GM12878 (cell line): ENCODE measurements around the gene SNED1. TPM values are rescaled to one million over a fixed set of nuclear protein-coding genes. Genes with fewer than 3 reads are reported as not detected.
A peak's percentile ranks its signal among the peaks of the same experiment; 100 is the strongest.

ENCODE experiments used
- ATAC-seq: fragments of 200-7000 bp; cut with Tn5 transposase; 3 replicates; pipeline ENCODE4 v1.9.1; 2020; ENCODE audit warnings: mild to moderate bottlenecking, moderate library complexity
- BruUV-seq: library from RNA; stranded (reverse); fragments of 400-500 nt; replicated peaks from 2 replicates; lab custom pipeline; 2021; lab: Mats Ljungman, UMichigan
- CTCF ChIA-PET: fragments of 300-600 bp; sonication (Branson Sonifier 250); formaldehyde crosslinking; extraction: SDS; loops from one replicate; lab custom pipeline; 2021; ENCODE audit warnings: inconsistent platforms; lab: Yijun Ruan, JAX
- POLR2A ChIA-PET: fragments of 350-600 bp; formaldehyde crosslinking; extraction: SDS; loops from one replicate; lab custom pipeline; 2021; ENCODE audit warnings: inconsistent platforms; lab: Charles Lee
- RAD21 ChIA-PET: fragments of 300-600 bp; sonication (Branson Sonifier 250); formaldehyde crosslinking; loops from one replicate; lab custom pipeline; 2023; ENCODE audit warnings: antibody characterized with exemption; ENCODE audit not compliant: unreplicated experiment; lab: Charles Lee
- SMC1A ChIA-PET: fragments of 300-600 bp; sonication (Branson Sonifier 250); formaldehyde crosslinking; loops from one replicate; lab custom pipeline; 2023; ENCODE audit not compliant: unreplicated experiment, uncharacterized antibody; lab: Charles Lee
- DNase-seq: peaks from one replicate; pipeline ENCODE4 v3.0.0-alpha.2; 2011; ENCODE audit warnings: low read depth, low spot score
- FAIRE-seq: peaks from 3 replicates; lab custom pipeline; 2011; peaks lifted over from hg19 to GRCh38; lab: Jason Lieb, UNC
- H2AFZ ChIP-seq: 2 replicates; pipeline ENCODE4 v1.6.0; 2011; ENCODE audit warnings: low read depth, low read length, control low read depth; ENCODE audit not compliant: control insufficient read depth
- H3K27ac ChIP-seq: 2 replicates; pipeline ENCODE4 v1.5.1; 2011; ENCODE audit warnings: control low read depth; ENCODE audit not compliant: control insufficient read depth, insufficient read depth
- H3K27me3 ChIP-seq, 2 experiments: replicated peaks in 1 of 2; 2 replicates each; pipeline versions ENCODE4 v1.6.0 to v1.6.1; 2011; ENCODE audit warnings: low read length in 1 of 2; ENCODE audit not compliant: control insufficient read depth in 2 of 2, insufficient read depth in 2 of 2
- H3K36me3 ChIP-seq, 2 experiments: 2 replicates each; pipeline ENCODE4 v1.5.1; 2011; ENCODE audit warnings: low read length in 1 of 2; ENCODE audit not compliant: control insufficient read depth in 2 of 2, insufficient read depth in 2 of 2
- H3K4me1 ChIP-seq: 2 replicates; pipeline ENCODE4 v1.6.1; 2011; ENCODE audit warnings: mild to moderate bottlenecking, low read length, moderate library complexity, mixed read lengths; ENCODE audit not compliant: control insufficient read depth, insufficient read depth
- H3K4me2 ChIP-seq: 2 replicates; pipeline ENCODE4 v1.6.0; 2011; ENCODE audit warnings: control low read depth; ENCODE audit not compliant: control insufficient read depth, insufficient read depth
- H3K4me3 ChIP-seq: fragments of 200-600 bp; sonication (generic); 2 replicates; pipeline ENCODE4 v1.5.1; 2016
- H3K79me2 ChIP-seq: 2 replicates; pipeline ENCODE4 v1.6.0; 2011; ENCODE audit warnings: low read length; ENCODE audit not compliant: control insufficient read depth, insufficient read depth
- H3K9ac ChIP-seq: 2 replicates; pipeline ENCODE4 v1.8.0; 2011; ENCODE audit warnings: low read length, control low read depth, mixed read lengths; ENCODE audit not compliant: control insufficient read depth, insufficient read depth
- H3K9me3 ChIP-seq: replicated peaks from 3 replicates; pipeline ENCODE4 v1.5.1; 2011; ENCODE audit warnings: mild to moderate bottlenecking, low read length; ENCODE audit not compliant: control insufficient read depth, insufficient read depth
- H4K20me1 ChIP-seq: 2 replicates; pipeline ENCODE4 v1.6.0; 2011; ENCODE audit not compliant: control insufficient read depth, insufficient read depth
- LARP7 ChIP-seq: fragments of 450-650 bp; IDR thresholded peaks from 2 replicates; pipeline ENCODE4 v1.6.1; 2017; ENCODE audit warnings: mild to moderate bottlenecking
- MEF2B ChIP-seq: fragments of 450-650 bp; IDR thresholded peaks from 2 replicates; pipeline ENCODE4 v1.6.1; 2018; ENCODE audit warnings: mild to moderate bottlenecking, moderate library complexity; ENCODE audit not compliant: partially characterized antibody, poor library complexity, severe bottlenecking
- PKNOX1 ChIP-seq: fragments of 450-650 bp; IDR thresholded peaks from 2 replicates; pipeline ENCODE4 v1.6.1; 2016; ENCODE audit warnings: mild to moderate bottlenecking
- POLR2A ChIP-seq: IDR thresholded peaks from 2 replicates; pipeline ENCODE4 v1.6.1; 2011; ENCODE audit warnings: low read depth, mild to moderate bottlenecking, low read length
- RFX5 ChIP-seq: IDR thresholded peaks from 2 replicates; pipeline ENCODE4 v1.6.1; 2011; ENCODE audit warnings: low read depth, low read length, improper control_type of control experiment
- RUNX3 ChIP-seq: IDR thresholded peaks from 2 replicates; pipeline ENCODE4 v1.6.1; 2012; ENCODE audit warnings: low read length, inconsistent platforms
- SMAD5 ChIP-seq: IDR thresholded peaks from 2 replicates; pipeline ENCODE4 v1.6.1; 2016; ENCODE audit warnings: antibody characterized with exemption, low read depth
- SUPT20H ChIP-seq: IDR thresholded peaks from 2 replicates; pipeline ENCODE4 v1.6.1; 2011; ENCODE audit warnings: low read depth, mild to moderate bottlenecking, low read length, moderate library complexity, borderline replicate concordance; ENCODE audit not compliant: control insufficient read depth
- USF1 ChIP-seq: IDR thresholded peaks from 2 replicates; pipeline ENCODE4 v1.6.1; 2011; ENCODE audit warnings: borderline replicate concordance, low read depth, mild to moderate bottlenecking, moderate library complexity, mixed read lengths, low read length; ENCODE audit not compliant: insufficient read depth; ENCODE audit errors: extremely low read length
- ZNF24 ChIP-seq: fragments of 450-650 bp; IDR thresholded peaks from 2 replicates; pipeline ENCODE4 v1.6.1; 2017; ENCODE audit warnings: antibody characterized with exemption, mild to moderate bottlenecking
- WGBS: methylation state at CpG from one replicate; pipeline ENCODE4 v1.1.6; 2016; ENCODE audit warnings: low lambda C conversion rate; ENCODE audit not compliant: insufficient replicate concordance, insufficient coverage; ENCODE audit errors: missing lambda C conversion rate; 5-methylcytosine and 5-hydroxymethylcytosine counted together
- in situ Hi-C: fragments of 300-500 bp; cut with MboI; formaldehyde crosslinking; loops from 9 replicates; pipeline ENCODE4 v1.14.3; 2018; ENCODE audit warnings: mixed read lengths
- intact Hi-C: fragments of 100-400 bp; cut with micrococcal nuclease; formaldehyde crosslinking; loops from one replicate; pipeline ENCODE4 v1.14.2; 2022; ENCODE audit not compliant: unreplicated experiment
- polyA plus RNA-seq, 11 experiments: library from polyadenylated mRNA; depleted of rRNA in 4 of 11; unstranded in 6 of 11; stranded (reverse) in 5 of 11; fragments of >200 nt; fragmentation: Nextera tagmentation in 4 of 11; fragmentation: Illumina TruSeq in 1 of 11; extraction: Ambion mirVana in 4 of 11; extraction: Trizol in 1 of 11; gene quantifications; 1 replicate in 1 of 11; 2 replicates in 10 of 11; pipeline versions ENCODE4 v1.2.1 to v1.2.3, GENCODE V29; 2011 to 2016; ENCODE audit warnings: inconsistent platforms in 2 of 11, missing spikeins in 2 of 11, low read depth in 1 of 11
- total RNA-seq, 4 experiments: library from RNA; depleted of rRNA in 3 of 4; stranded (reverse); fragments of >200 nt in 3 of 4; fragmentation: Illumina TruSeq in 1 of 4; extraction: Trizol in 1 of 4; gene quantifications; 2 replicates each; pipeline versions ENCODE4 v1.2.1 to v1.2.3, GENCODE V29; 2013 to 2021

SNED1 gene
- total and polyA plus RNA-seq, 10 of the 15 experiments (the other 5 are each of a cell fraction or from before 2014, with no cell fraction given), result 0.05 to 8.4 (median 3.0) TPM

DNA sequence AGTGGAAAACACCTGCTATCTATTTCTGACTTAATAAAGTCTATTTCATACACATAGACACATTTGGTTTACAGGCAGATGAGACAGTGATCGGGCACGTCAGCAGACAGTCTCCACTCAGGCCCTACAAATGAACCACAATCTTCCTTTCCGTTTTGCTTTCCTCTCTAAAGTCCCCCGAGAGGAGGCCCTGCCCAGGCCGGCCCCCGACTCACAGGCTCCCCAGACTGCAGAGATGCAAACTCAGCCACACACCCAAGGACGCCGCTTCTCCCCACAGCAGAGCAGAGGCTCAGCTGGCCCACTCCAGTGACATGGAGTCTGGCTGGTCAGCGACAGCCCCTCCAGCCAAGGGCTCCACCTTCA lies 113.0 kb downstream of the SNED1 start:
- POLR2A ChIA-PET, result interaction anchor here (0.9 to 5.2 kb wide), 6 partner anchors 10 to 38 kb away, joined by 3 to 54 read pairs (median 8); partner anchors contain the start of genes MTERF4, PASK and PPP1R7
- TF ChIP-seq RUNX3, result peak; percentile 40; the same call in 1 of the 2 replicates
- TF ChIP-seq POLR2A, result peak; percentile 48; the same call in 1 of the 2 replicates
- TF ChIP-seq PKNOX1, result peak; percentile 49; the same call in 1 of the 2 replicates
- TF ChIP-seq ZNF24, result no peak
- no peak for TF ChIP-seq RFX5
- peak; percentile 40 for TF ChIP-seq MEF2B
- TF ChIP-seq USF1, result no peak
- no peak for TF ChIP-seq SUPT20H
- 0 out of 2 replicates have a peak, but pooled peaks have one; percentile 36 for TF ChIP-seq SMAD5
- TF ChIP-seq LARP7, result no peak
- intact Hi-C loops (no loop called here), in situ Hi-C loops (no loop called here)
- H3K4me3 ChIP-seq, result peak overlapping the region; percentile 11; the same call in 1 of the 2 replicates
- CTCF ChIA-PET, result interaction anchor here (1.1 to 2.0 kb wide), 5 partner anchors 11 to 39 kb away, joined by 3 to 10 read pairs (median 8); partner anchors contain the start of genes PASK and PPP1R7
- H3K27me3 ChIP-seq, result no peaks in the 10 kb centered on the region
- peaks cover 33% of the 10 kb centered on the region for H3K4me1 ChIP-seq
- no peaks in the 10 kb centered on the region for H4K20me1 ChIP-seq
- H2AFZ ChIP-seq, result peak overlapping the region; percentile 69
- no peaks in the 10 kb centered on the region for H3K9me3 ChIP-seq
- peaks cover 30% of the 10 kb centered on the region for H3K79me2 ChIP-seq
- BruUV-seq, result no TSS peak
- peak overlapping the region; percentile 90 for H3K4me2 ChIP-seq
- SMC1A ChIA-PET, result interaction anchor here (1.0 to 6.5 kb wide), 8 partner anchors 10 to 38 kb away, joined by 4 to 53 read pairs (median 8); partner anchors contain the start of genes MTERF4, PASK and PPP1R7
- RAD21 ChIA-PET, result interaction anchor here (0.6 to 4.9 kb wide), 9 partner anchors 11 to 207 kb away, joined by 3 to 43 read pairs (median 3); partner anchors contain the start of genes MTERF4, PASK and PPP1R7
- 3% methylated on average over 9 of the region's 9 CpGs for WGBS
- DNase-seq, result no peak
- H3K36me3 ChIP-seq, result peaks cover 12 to 15% of the 10 kb centered on the region in 2 experiments; a peak in 3 of 4 replicates
- H3K27ac ChIP-seq, result peak overlapping the region; percentile 82
- FAIRE-seq, result peak; percentile 75
- H3K9ac ChIP-seq, result peak overlapping the region; percentile 56
- peak; percentile 65 for ATAC-seq
